K562 (cell line): ENCODE data around the gene SRRT. TPM values are rescaled to one million over a fixed set of nuclear protein-coding genes. Genes with fewer than 3 reads are reported as not detected.

Experiments used
- ATAC-seq: fragments of 200-7000 bp; cut with Tn5 transposase; 3 replicates; pipeline ENCODE4 v1.9.1; 2020; ENCODE audit warnings: moderate library complexity
- BruUV-seq: library from RNA; stranded (reverse); fragments of 400-500 nt; replicated peaks from 2 replicates; lab custom pipeline; 2021; lab: Mats Ljungman, UMichigan
- CTCF ChIA-PET: fragments of 300-600 bp; formaldehyde crosslinking; extraction: SDS; loops from one replicate; lab custom pipeline; 2021; ENCODE audit warnings: low intra/inter-chr PET ratio; lab: Yijun Ruan, JAX
- POLR2A ChIA-PET: fragments of 300-600, 350-650 bp; sonication (Branson Sonifier 250); formaldehyde crosslinking; extraction: SDS; loops from one replicate; lab custom pipeline; 2021; ENCODE audit warnings: antibody characterized with exemption, inconsistent platforms; lab: Yijun Ruan, JAX
- DNase-seq, 4 experiments: peaks; one replicate each; pipeline versions ENCODE4 v3.0.0 to v3.0.0-alpha.2; 2011 to 2018; ENCODE audit warnings: low spot score in 3 of 4, mixed read lengths in 3 of 4; ENCODE audit errors: extremely low read depth in 1 of 4
- FAIRE-seq: peaks from 2 replicates; lab custom pipeline; 2011; peaks lifted over from hg19 to GRCh38; lab: Jason Lieb, UNC
- H2AFZ ChIP-seq: 2 replicates; pipeline ENCODE4 v1.6.0; 2011; ENCODE audit warnings: low read depth, low read length, control low read depth, inconsistent platforms
- H3K27ac ChIP-seq: fragments of 200-600 bp; 3 replicates; pipeline ENCODE4 v1.8.0; 2011; ENCODE audit warnings: low read depth, mild to moderate bottlenecking, control low read depth, inconsistent platforms, low read length, moderate library complexity, mixed read lengths; ENCODE audit errors: extremely low read depth
- H3K27me3 ChIP-seq, 2 experiments: fragments of 300-600 bp in 1 of 2; 2 replicates in 1 of 2; 3 replicates in 1 of 2; pipeline versions ENCODE4 v1.6.0 to v1.8.0; 2011; ENCODE audit warnings: inconsistent platforms in 2 of 2, low read length in 2 of 2, mild to moderate bottlenecking in 1 of 2, mixed read lengths in 1 of 2, moderate library complexity in 1 of 2; ENCODE audit not compliant: control insufficient read depth in 2 of 2, insufficient read depth in 2 of 2
- H3K36me3 ChIP-seq: fragments of 300-600 bp; 3 replicates; pipeline ENCODE4 v1.8.0; 2011; ENCODE audit warnings: mild to moderate bottlenecking, low read length, inconsistent platforms; ENCODE audit not compliant: control insufficient read depth, insufficient read depth
- H3K4me1 ChIP-seq, 2 experiments: fragments of 200-600 bp in 1 of 2; replicated peaks in 1 of 2; 2 replicates in 1 of 2; 3 replicates in 1 of 2; pipeline versions ENCODE4 v1.5.1 to v1.8.0; 2011; ENCODE audit warnings: inconsistent platforms in 2 of 2, low read length in 2 of 2, mild to moderate bottlenecking in 1 of 2, mixed read lengths in 1 of 2, moderate library complexity in 1 of 2; ENCODE audit not compliant: control insufficient read depth in 2 of 2, insufficient read depth in 2 of 2
- H3K4me2 ChIP-seq: 2 replicates; pipeline ENCODE4 v1.6.1; 2011; ENCODE audit warnings: low read length, control low read depth, inconsistent platforms, mixed read lengths; ENCODE audit not compliant: insufficient read depth
- H3K4me3 ChIP-seq: fragments of 200-600 bp; sonication (generic), shearing (Covaris generic); 2 replicates; pipeline ENCODE4 v1.5.1; 2016; ENCODE audit warnings: control low read depth, inconsistent platforms
- H3K79me2 ChIP-seq: fragments of 200-600 bp; 3 replicates; pipeline ENCODE4 v1.8.0; 2011; ENCODE audit warnings: low read length, inconsistent platforms; ENCODE audit not compliant: control insufficient read depth, insufficient read depth
- H3K9ac ChIP-seq, 2 experiments: 2 replicates each; pipeline versions ENCODE4 v1.6.0 to v1.6.1; 2011; ENCODE audit warnings: low read depth in 2 of 2, low read length in 2 of 2, control low read depth in 1 of 2, inconsistent platforms in 1 of 2, mild to moderate bottlenecking in 1 of 2, mixed read lengths in 1 of 2; ENCODE audit not compliant: insufficient read depth in 1 of 2
- H3K9me1 ChIP-seq: one replicate; pipeline ENCODE4 v1.6.0; 2011; ENCODE audit warnings: inconsistent platforms, mild to moderate bottlenecking, low read length, moderate library complexity; ENCODE audit not compliant: control insufficient read depth, insufficient read depth
- H3K9me3 ChIP-seq: replicated peaks from 2 replicates; pipeline ENCODE4 v1.5.1; 2011; ENCODE audit warnings: low read depth, low read length, inconsistent platforms; ENCODE audit not compliant: control insufficient read depth, insufficient read depth
- H4K20me1 ChIP-seq: replicated peaks from 2 replicates; pipeline ENCODE4 v1.6.1; 2011; ENCODE audit warnings: low read length, inconsistent platforms, mixed read lengths; ENCODE audit not compliant: control insufficient read depth, insufficient read depth
- CEBPZ ChIP-seq: fragments of 150-350 bp; IDR thresholded peaks from 2 replicates; pipeline ENCODE4 v1.6.1; 2014; ENCODE audit warnings: low read depth, mild to moderate bottlenecking, low read length, borderline replicate concordance
- DNMT1 ChIP-seq: fragments of 450-650 bp; IDR thresholded peaks from 2 replicates; pipeline ENCODE4 v1.6.1; 2016; ENCODE audit warnings: antibody characterized with exemption, mild to moderate bottlenecking
- MTA1 ChIP-seq: fragments of 450-650 bp; IDR thresholded peaks from 2 replicates; pipeline ENCODE4 v1.6.1; 2017; ENCODE audit warnings: borderline replicate concordance
- PHB ChIP-seq: fragments of 250-450 bp; sonication (Bioruptor Pico); IDR thresholded peaks from 2 replicates; pipeline ENCODE4 v1.5.0; 2021
- SNIP1 ChIP-seq: fragments of 450-650 bp; IDR thresholded peaks from 2 replicates; pipeline ENCODE4 v1.7.1; 2017; ENCODE audit warnings: low read depth, mild to moderate bottlenecking
- TAF9B ChIP-seq: fragments of 450-650 bp; IDR thresholded peaks from 2 replicates; pipeline ENCODE4 v1.6.1; 2018; ENCODE audit warnings: mild to moderate bottlenecking; ENCODE audit not compliant: partially characterized antibody
- TCF3 ChIP-seq: sonication (generic); formaldehyde crosslinking; IDR thresholded peaks from 2 replicates; pipeline ENCODE4 v1.4.0; 2020; ENCODE audit warnings: mild to moderate bottlenecking, missing genetic modification reagents
- TRIM28 ChIP-seq: fragments of 450-650 bp; IDR thresholded peaks from 2 replicates; pipeline ENCODE4 v1.6.1; 2017
- YY1 ChIP-seq, 3 experiments: IDR thresholded peaks; 2 replicates each; pipeline ENCODE4 v1.6.1; 2011; ENCODE audit warnings: low read length in 2 of 3, mild to moderate bottlenecking in 2 of 3, moderate library complexity in 2 of 3, borderline replicate concordance in 1 of 3, control low read depth in 1 of 3, low read depth in 1 of 3; ENCODE audit not compliant: insufficient read depth in 3 of 3, insufficient replicate concordance in 2 of 3, control insufficient read depth in 1 of 3, insufficient read length in 1 of 3; ENCODE audit errors: extremely low read depth in 1 of 3
- ZBTB26 ChIP-seq: fragments of 450-650 bp; formaldehyde crosslinking; IDR thresholded peaks from 2 replicates; pipeline ENCODE4 v1.4.0; 2022; ENCODE audit warnings: missing genetic modification characterization
- ZFX ChIP-seq: sonication (generic); formaldehyde crosslinking; IDR thresholded peaks from 2 replicates; pipeline ENCODE4 v1.8.0; 2022; ENCODE audit warnings: mild to moderate bottlenecking, missing genetic modification reagents, moderate library complexity
- WGBS: fragments of 100-300 bp; shearing (Covaris generic); methylation state at CpG from one replicate; pipeline ENCODE4 v1.1.6; 2016; ENCODE audit warnings: low coverage, mixed read lengths; ENCODE audit not compliant: insufficient coverage; ENCODE audit errors: missing lambda C conversion rate; 5-methylcytosine and 5-hydroxymethylcytosine counted together
- in situ Hi-C: fragments of 300-500 bp; cut with MboI; formaldehyde crosslinking; loops from 4 replicates; pipeline ENCODE4 v1.15.0; 2018; ENCODE audit warnings: inconsistent platforms, mixed read lengths
- intact Hi-C: fragments of 100-400 bp; cut with micrococcal nuclease; formaldehyde crosslinking; loops from 2 replicates; pipeline ENCODE4 v1.14.2; 2022
- polyA plus RNA-seq, 8 experiments: library from polyadenylated mRNA; depleted of rRNA in 4 of 8; stranded (reverse) in 5 of 8; unstranded in 3 of 8; fragments of >200 nt; fragmentation: Nextera tagmentation in 2 of 8; fragmentation: Illumina TruSeq in 1 of 8; extraction: Ambion mirVana in 2 of 8; extraction: Trizol in 1 of 8; gene quantifications; 2 replicates each; pipeline versions ENCODE4 v1.2.1 to v1.2.3, GENCODE V29; 2011 to 2014; ENCODE audit warnings: inconsistent platforms in 1 of 8, missing spikeins in 1 of 8
- total RNA-seq, 7 experiments: library from RNA; depleted of rRNA in 6 of 7; stranded (reverse); fragments of >200 nt in 6 of 7; fragmentation: Illumina TruSeq in 2 of 7; extraction: Trizol in 2 of 7; gene quantifications; 2 replicates each; pipeline versions ENCODE4 v1.2.1 to v1.2.3, GENCODE V29; 2011 to 2021; ENCODE audit warnings: low replicate concordance in 1 of 7
- TF ChIP-seq, protein P1 (sequence below): fragments of 450-650 bp; formaldehyde crosslinking; IDR thresholded peaks from 2 replicates; pipeline ENCODE4 v1.4.0; 2020; ENCODE audit warnings: mild to moderate bottlenecking, mixed read lengths
- TF ChIP-seq, protein P2 (sequence below): fragments of 200-400 bp; formaldehyde crosslinking; IDR thresholded peaks from 2 replicates; pipeline ENCODE4 v1.6.1; 2017; ENCODE audit warnings: mild to moderate bottlenecking, low read depth, low read length, moderate library complexity

Gene SRRT
- total and polyA plus RNA-seq, 9 of the 15 experiments (the other 6 are each of a cell fraction or from before 2014, with no cell fraction given) = 10.3 to 263 (median 84.4) TPM

DNA sequence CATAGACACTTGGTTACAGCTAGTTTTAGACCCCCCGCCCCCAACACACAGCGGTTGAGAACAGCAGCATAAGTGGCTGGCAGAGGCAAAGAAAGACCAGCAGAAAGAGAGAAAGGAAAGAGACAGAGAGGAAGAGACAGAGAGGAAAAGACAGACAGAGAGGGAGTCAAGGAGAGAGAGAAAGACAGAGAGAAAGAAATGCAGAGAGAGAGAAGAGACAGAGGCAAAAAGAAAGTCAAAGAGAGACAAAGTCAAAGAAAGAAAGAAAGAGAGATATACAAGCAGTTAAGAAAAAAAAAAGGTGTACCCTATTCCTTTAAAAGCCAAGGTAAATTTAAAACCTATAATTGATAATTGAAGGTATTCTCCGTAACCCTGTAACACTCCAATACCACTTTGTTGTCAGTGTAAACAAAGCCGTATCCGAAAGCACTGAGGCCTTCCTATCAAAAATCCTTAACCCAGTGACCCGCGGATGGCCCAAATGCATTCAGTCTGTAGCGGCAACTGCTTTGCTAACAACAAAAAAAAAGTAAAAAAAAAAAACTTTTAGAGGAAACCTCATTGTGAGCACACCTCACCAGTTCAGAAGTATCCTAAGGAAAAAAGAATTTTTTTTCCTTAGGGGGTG is 34.3 kb upstream of the SRRT start:
- H4K20me1 ChIP-seq = no peaks in the 10 kb centered on the region
- 13% methylated on average over 8 of the region's 8 CpGs for WGBS
- peak overlapping the region; percentile 80 for H2AFZ ChIP-seq
- no peaks in the 10 kb centered on the region for H3K79me2 ChIP-seq
- H3K9me1 ChIP-seq = no peaks in the 10 kb centered on the region
- ChIA-PET POLR2A (interaction anchor here (0.6 to 0.7 kb wide), 2 partner anchors 11 to 13 kb away, joined by 3 read pairs; no protein-coding TSS in a partner anchor), CTCF (no interaction called here)
- DNase-seq (peak in 1 of 4 experiments; percentile 59), ATAC-seq (no peak), FAIRE-seq (no peak)
- in situ Hi-C loops = no loop called here
- H3K4me3 ChIP-seq = peak overlapping the region; percentile 16
- peak overlapping the region; percentile 67 for H3K27ac ChIP-seq
- intact Hi-C loops = no loop called here
- BruUV-seq = no TSS peak
- peak overlapping the region; percentile 61 for H3K4me2 ChIP-seq
- peak overlapping the region; percentile 60 to 76; a peak in 3 of 4 replicates for H3K9ac ChIP-seq
- no peaks in the 10 kb centered on the region for H3K27me3 ChIP-seq
- H3K36me3 ChIP-seq = no peaks in the 10 kb centered on the region
- peaks cover 20 to 35% of the 10 kb centered on the region in 2 experiments; a peak in 4 of 5 replicates for H3K4me1 ChIP-seq
- H3K9me3 ChIP-seq = no peaks in the 10 kb centered on the region
- TF ChIP-seq DNMT1 (0 out of 2 replicates have a peak, but pooled peaks have one; percentile 83), SNIP1 (peak; percentile 65), YY1 (IDR thresholded peaks at IDR 0.05; ENCODE audit: borderline replicate concordance in 1 of 3, control insufficient read depth in 1 of 3, extremely low read depth in 1 of 3, insufficient read depth in 3 of 3, insufficient read length in 1 of 3, insufficient replicate concordance in 2 of 3, low read depth in 1 of 3, low read length in 2 of 3) (no peak), ZFX (CRISPR knock-in tag) (peak; percentile 67), ZBTB26 (CRISPR knock-in tag) (peak; percentile 95), TAF9B (peak; percentile 34), PHB (CRISPR knock-in tag) (no peak), CEBPZ (no peak), TCF3 (CRISPR knock-in tag) (no peak), TRIM28 (0 out of 2 replicates have a peak, but pooled peaks have one; percentile 28), MTA1 (peak; percentile 84)
- TF ChIP-seq, protein P1, sequence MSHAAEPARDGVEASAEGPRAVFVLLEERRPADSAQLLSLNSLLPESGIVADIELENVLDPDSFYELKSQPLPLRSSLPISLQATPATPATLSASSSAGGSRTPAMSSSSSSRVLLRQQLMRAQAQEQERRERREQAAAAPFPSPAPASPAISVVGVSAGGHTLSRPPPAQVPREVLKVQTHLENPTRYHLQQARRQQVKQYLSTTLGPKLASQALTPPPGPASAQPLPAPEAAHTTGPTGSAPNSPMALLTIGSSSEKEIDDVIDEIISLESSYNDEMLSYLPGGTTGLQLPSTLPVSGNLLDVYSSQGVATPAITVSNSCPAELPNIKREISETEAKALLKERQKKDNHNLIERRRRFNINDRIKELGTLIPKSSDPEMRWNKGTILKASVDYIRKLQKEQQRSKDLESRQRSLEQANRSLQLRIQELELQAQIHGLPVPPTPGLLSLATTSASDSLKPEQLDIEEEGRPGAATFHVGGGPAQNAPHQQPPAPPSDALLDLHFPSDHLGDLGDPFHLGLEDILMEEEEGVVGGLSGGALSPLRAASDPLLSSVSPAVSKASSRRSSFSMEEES (CRISPR knock-in tag) = no peak
- TF ChIP-seq, protein P2, sequence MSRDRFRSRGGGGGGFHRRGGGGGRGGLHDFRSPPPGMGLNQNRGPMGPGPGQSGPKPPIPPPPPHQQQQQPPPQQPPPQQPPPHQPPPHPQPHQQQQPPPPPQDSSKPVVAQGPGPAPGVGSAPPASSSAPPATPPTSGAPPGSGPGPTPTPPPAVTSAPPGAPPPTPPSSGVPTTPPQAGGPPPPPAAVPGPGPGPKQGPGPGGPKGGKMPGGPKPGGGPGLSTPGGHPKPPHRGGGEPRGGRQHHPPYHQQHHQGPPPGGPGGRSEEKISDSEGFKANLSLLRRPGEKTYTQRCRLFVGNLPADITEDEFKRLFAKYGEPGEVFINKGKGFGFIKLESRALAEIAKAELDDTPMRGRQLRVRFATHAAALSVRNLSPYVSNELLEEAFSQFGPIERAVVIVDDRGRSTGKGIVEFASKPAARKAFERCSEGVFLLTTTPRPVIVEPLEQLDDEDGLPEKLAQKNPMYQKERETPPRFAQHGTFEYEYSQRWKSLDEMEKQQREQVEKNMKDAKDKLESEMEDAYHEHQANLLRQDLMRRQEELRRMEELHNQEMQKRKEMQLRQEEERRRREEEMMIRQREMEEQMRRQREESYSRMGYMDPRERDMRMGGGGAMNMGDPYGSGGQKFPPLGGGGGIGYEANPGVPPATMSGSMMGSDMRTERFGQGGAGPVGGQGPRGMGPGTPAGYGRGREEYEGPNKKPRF = no peak
